HG03139 (cell line): Measurements from ENCODE around the gene PLXNB3.
"Not testable (repeated sequence)": the region's sequence is repeated elsewhere in the genome, so short reads cannot be mapped to it uniquely, and the experiment has no call there.

Experiments used
- ATAC-seq: cut with Tn5 transposase; IDR thresholded peaks from one replicate; pipeline ENCODE4 v1.9.1; 2021; ENCODE audit not compliant: unreplicated experiment

The PLXNB3 gene

GRCh38 chrX:153763989-153764755 lies at the start of gene PLXNB3:
PLXNB3 (plus strand) TSS chrX:153764249; CDS start chrX:153765536, 1,287 bp downstream.
- no peak for ATAC-seq

DNA sequence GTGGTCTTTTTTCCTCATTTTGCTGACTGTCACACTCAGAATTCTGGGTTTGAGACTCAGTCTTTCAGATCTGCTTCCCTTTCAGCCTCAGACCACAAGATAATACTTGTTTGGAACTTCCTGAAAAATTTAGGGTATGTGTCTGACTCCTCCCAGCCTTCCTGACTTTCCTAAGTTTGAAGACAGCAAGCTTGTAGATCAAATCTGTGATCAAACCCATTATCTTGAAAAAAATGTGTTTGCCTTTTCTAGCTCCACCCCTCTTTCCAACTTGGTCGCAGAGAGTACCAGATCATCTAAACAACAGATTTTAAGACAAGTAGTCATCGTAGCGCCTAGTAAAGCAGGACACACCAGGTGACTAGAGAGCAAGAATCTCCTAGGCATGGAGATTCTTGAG lies 49.8 kb upstream of the PLXNB3 start:
- no peak for ATAC-seq

- no peak for ATAC-seq
Observed at GRCh38 chrX:153717445-153717844, 46.6 kb upstream of the PLXNB3 start.

DNA sequence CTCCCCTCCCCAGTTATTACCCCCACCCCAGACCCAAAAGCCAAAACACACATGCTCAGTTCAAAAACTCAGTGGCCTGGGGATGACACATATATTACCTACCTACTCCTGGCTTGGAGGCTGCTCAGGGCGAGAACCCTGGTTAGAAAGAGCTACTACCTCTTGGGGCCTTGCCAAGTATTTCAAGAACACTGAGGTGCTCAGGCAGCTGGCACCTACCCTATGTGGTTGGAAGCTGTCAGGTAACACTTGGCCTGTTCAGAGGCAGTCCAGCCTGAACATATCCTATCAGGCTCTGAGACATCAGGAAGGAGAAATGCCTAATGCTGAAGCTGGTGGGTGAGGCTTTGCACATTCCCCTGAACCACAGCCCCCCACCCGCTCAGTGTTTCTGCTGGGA lies 44.8 kb upstream of the PLXNB3 start:
- no peak for ATAC-seq

DNA sequence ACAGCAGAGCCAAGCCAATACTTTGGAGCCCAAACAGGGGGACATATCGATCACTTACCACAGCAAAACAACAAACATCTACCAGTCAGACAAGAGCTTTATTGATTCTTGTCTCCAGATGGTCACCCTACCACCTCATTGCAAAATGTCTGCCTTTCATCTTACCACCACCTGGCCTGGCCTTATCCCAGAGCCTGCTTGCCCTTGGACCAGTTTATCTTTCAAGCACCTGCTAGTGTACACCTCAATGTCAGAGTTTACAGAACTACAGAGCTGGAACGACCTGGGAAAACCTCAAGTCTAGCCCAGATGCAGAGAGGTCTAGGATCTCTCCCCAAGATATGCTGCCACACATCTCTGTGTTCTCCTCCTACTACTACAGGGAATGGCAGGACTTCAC lies 44.3 kb upstream of the PLXNB3 start:
- no peak for ATAC-seq

DNA sequence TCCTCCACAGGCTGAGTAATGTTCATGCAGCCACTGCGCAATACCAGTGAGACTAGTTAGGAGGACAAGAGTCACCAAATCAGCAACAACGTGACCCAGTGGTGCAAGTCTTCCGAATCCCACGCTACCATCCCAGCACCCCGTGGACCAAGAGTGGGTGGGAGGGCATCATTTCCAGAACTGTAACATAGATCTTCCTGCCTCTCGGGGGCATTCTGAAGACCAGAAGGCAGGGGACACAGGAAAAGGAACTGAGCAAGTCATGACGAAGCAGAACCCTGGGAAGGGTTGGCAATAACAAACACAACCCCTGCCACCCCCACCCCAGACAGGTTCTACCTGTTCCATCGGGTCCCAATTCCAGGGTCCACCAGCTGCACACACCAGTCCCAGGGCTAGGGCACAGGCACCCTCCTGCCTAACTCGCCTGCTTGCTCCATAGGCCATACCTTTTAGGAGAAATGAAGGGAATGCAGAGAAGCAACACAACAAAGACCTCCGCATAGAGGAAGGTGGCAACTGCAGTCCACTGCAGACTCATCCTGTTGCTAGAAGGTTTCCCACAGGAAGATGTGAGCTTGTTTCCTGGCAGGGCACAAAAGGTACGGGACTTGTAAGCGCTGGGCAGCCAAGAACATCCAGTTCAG lies 41.2 kb upstream of the PLXNB3 start:
- no peak for ATAC-seq

GRCh38 chrX:153723351-153724251 lies 40.4 kb upstream of the PLXNB3 start:
- ATAC-seq: peak; percentile 29

- peak; percentile 45 for ATAC-seq
Observed at GRCh38 chrX:153724252-153725038, 39.6 kb upstream of the PLXNB3 start, which contains the start of the genes ABCD1 and BCAP31. ABCD1 (plus strand) TSS chrX:153724856; CDS start chrX:153725267, 411 bp downstream. BCAP31 (minus strand) TSS chrX:153724387; CDS start chrX:153723244, 1,143 bp downstream.

- ATAC-seq: no peak
Observed at GRCh38 chrX:153725039-153725831, 38.8 kb upstream of the PLXNB3 start.

DNA sequence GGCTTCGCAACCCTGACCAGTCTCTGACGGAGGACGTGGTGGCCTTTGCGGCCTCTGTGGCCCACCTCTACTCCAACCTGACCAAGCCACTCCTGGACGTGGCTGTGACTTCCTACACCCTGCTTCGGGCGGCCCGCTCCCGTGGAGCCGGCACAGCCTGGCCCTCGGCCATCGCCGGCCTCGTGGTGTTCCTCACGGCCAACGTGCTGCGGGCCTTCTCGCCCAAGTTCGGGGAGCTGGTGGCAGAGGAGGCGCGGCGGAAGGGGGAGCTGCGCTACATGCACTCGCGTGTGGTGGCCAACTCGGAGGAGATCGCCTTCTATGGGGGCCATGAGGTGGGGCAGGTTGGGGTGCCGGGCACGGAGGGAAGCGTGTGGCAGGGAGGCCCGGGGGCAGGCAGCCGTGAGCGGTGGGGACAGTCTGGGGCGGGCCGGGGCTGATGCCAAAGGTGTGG lies 38.2 kb upstream of the PLXNB3 start:
- ATAC-seq: no peak

GRCh38 chrX:153726286-153727122 lies 37.5 kb upstream of the PLXNB3 start:
- ATAC-seq: peak; percentile 47

GRCh38 chrX:153727123-153727931 lies 36.7 kb upstream of the PLXNB3 start:
- ATAC-seq: no peak

GRCh38 chrX:153728095-153728494 lies 36.0 kb upstream of the PLXNB3 start:
- no peak for ATAC-seq

- no peak for ATAC-seq
Observed at GRCh38 chrX:153728951-153729631, 35.0 kb upstream of the PLXNB3 start.

DNA sequence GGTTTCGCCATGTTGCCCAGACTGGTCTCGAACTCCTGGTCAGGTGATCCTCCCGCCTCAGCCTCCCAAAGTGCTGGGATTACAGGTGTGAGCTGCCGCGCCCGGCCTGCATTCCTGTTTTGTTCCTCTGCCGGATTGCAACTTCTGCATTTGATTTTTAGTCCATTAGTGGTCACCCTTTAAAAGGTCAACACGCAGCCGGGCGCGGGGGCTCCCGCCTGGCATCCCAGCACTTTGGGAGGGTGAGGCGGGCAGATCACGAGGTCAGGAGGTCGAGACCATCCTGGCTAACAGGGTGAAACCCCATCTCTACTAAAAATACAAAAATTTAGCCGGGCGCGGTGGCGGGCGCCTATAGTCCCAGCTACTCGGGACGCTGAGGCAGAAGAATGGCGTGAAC lies 33.9 kb upstream of the PLXNB3 start:
- ATAC-seq: not testable (repeated sequence)

GRCh38 chrX:153731117-153731844 lies 32.8 kb upstream of the PLXNB3 start:
- ATAC-seq: no peak

DNA sequence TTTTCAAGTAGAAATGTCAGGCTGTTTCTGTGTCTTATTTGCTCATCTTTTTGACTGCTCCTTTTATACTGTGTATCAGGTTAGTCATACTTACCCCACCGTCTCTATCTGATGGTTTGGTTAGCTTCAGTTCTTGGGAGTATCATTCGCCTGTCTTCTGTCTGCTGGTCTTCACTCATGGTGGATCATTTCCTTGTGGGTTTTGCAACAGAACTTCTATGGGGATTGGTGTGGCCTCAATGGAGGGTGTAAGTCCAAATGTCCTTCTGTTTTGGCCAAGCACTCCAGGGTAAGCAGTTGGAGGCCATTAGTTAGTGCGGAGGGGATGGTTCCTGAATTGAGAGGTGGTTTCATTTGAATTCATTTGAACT lies 32.2 kb upstream of the PLXNB3 start:
- no peak for ATAC-seq
